ENCODE measurements around the gene ASCC1. TPM values are rescaled to one million over a fixed set of nuclear protein-coding genes. Genes with fewer than 3 reads are reported as not detected.

ASCC1 gene
- polyA plus RNA-seq, 1 donor (not counting 4 experiments of a cell fraction or from before 2014, with no cell fraction given) = 32.9 TPM

- Histone ChIP-seq H3K9ac (ENCODE audit: control insufficient read depth, extremely low read depth, insufficient read depth, low read length) (no peak overlapping the region), H3K36me3 (ENCODE audit: control insufficient read depth in 2 of 2, extremely low read depth in 1 of 2, insufficient read depth in 2 of 2, low read length in 2 of 2) (no peaks in the 10 kb centered on the region), H3K79me2 (ENCODE audit: control insufficient read depth, insufficient read depth, low read length) (no peaks in the 10 kb centered on the region), H3K4me3 (ENCODE audit: control insufficient read depth in 2 of 3, extremely low read depth in 1 of 3, insufficient read depth in 2 of 3, low read depth in 1 of 3, low read length in 3 of 3) (no peak overlapping the region), H3K9me3 (ENCODE audit: control insufficient read depth, low read depth, low read length) (no peaks in the 10 kb centered on the region), H3K27me3 (ENCODE audit: control insufficient read depth, extremely low read depth, insufficient read depth, low read length) (no peaks in the 10 kb centered on the region), H3K4me1 (ENCODE audit: control insufficient read depth, extremely low read depth, insufficient read depth, low read length) (peaks cover 20% of the 10 kb centered on the region), H3K27ac (ENCODE audit: control insufficient read depth, insufficient read depth, low read length) (no peak overlapping the region), H2AFZ (ENCODE audit: control insufficient read depth, low read length) (no peak overlapping the region), H4K20me1 (ENCODE audit: control insufficient read depth, extremely low read depth, insufficient read depth, low read length) (no peaks in the 10 kb centered on the region), H3K4me2 (ENCODE audit: control insufficient read depth, extremely low read depth, insufficient read depth, low read depth, low read length) (no peak overlapping the region), H3K9me1 (ENCODE audit: control insufficient read depth, extremely low read depth, insufficient read depth, low read length) (no peaks in the 10 kb centered on the region)
- FAIRE-seq = no peak
- TF ChIP-seq CTCF (optimal IDR thresholded peaks at IDR 0.05 in 1 of 3, IDR thresholded peaks at IDR 0.05 in 1 of 3, conservative IDR thresholded peaks at IDR 0.05 in 1 of 3; ENCODE audit: extremely low read depth in 1 of 3, insufficient read depth in 2 of 3, low read length in 3 of 3) (no peak), EZH2 (IDR thresholded peaks at IDR 0.05; ENCODE audit: low read length) (no peak)
- no peak for DNase-seq (ENCODE audit: low read depth, low spot score)
- dilution Hi-C loops (cut with MboI; ENCODE audit: extremely low pct_ligation_motif_present, low sequenced_read_pairs) = no loop called here
Measured at GRCh38 chr10:72242675-72243074, 26.6 kb upstream of the ASCC1 start.

- Histone ChIP-seq H3K4me2 (ENCODE audit: control insufficient read depth, extremely low read depth, insufficient read depth, low read depth, low read length) (no peak overlapping the region), H3K4me1 (ENCODE audit: control insufficient read depth, extremely low read depth, insufficient read depth, low read length) (peaks cover 13% of the 10 kb centered on the region), H3K27ac (ENCODE audit: control insufficient read depth, insufficient read depth, low read length) (no peak overlapping the region), H3K9me1 (ENCODE audit: control insufficient read depth, extremely low read depth, insufficient read depth, low read length) (no peaks in the 10 kb centered on the region), H3K4me3 (ENCODE audit: control insufficient read depth in 2 of 3, extremely low read depth in 1 of 3, insufficient read depth in 2 of 3, low read depth in 1 of 3, low read length in 3 of 3) (no peak overlapping the region), H3K9ac (ENCODE audit: control insufficient read depth, extremely low read depth, insufficient read depth, low read length) (no peak overlapping the region), H3K9me3 (ENCODE audit: control insufficient read depth, low read depth, low read length) (no peaks in the 10 kb centered on the region), H4K20me1 (ENCODE audit: control insufficient read depth, extremely low read depth, insufficient read depth, low read length) (no peaks in the 10 kb centered on the region), H3K79me2 (ENCODE audit: control insufficient read depth, insufficient read depth, low read length) (no peaks in the 10 kb centered on the region), H3K36me3 (ENCODE audit: control insufficient read depth in 2 of 2, extremely low read depth in 1 of 2, insufficient read depth in 2 of 2, low read length in 2 of 2) (peaks cover 0 to 1% of the 10 kb centered on the region in 2 experiments), H3K27me3 (ENCODE audit: control insufficient read depth, extremely low read depth, insufficient read depth, low read length) (no peaks in the 10 kb centered on the region), H2AFZ (ENCODE audit: control insufficient read depth, low read length) (no peak overlapping the region)
- no peak for FAIRE-seq
- TF ChIP-seq EZH2 (IDR thresholded peaks at IDR 0.05; ENCODE audit: low read length) = no peak
- TF ChIP-seq CTCF (optimal IDR thresholded peaks at IDR 0.05 in 1 of 3, IDR thresholded peaks at IDR 0.05 in 1 of 3, conservative IDR thresholded peaks at IDR 0.05 in 1 of 3; ENCODE audit: extremely low read depth in 1 of 3, insufficient read depth in 2 of 3, low read length in 3 of 3) = no peak
- no peak for DNase-seq (ENCODE audit: low read depth, low spot score)
- dilution Hi-C loops (cut with MboI; ENCODE audit: extremely low pct_ligation_motif_present, low sequenced_read_pairs) = no loop called here
Measured at GRCh38 chr10:72241691-72242252, 25.7 kb upstream of the ASCC1 start.

Data from keratinocyte (primary cell).